CD4-positive, alpha-beta T cell treated with Interleukin-6 for 4 hours (primary cell): Measurements from ENCODE around the gene SAPCD2.

Experiments
- DNase-seq: peaks from one replicate; pipeline ENCODE4 v3.0.0-alpha.2; 2020; ENCODE audit warnings: mixed read lengths

The SAPCD2 gene

GRCh38 chr9:137106662-137107250 lies 36.4 kb upstream of the SAPCD2 start:
- DNase-seq: no peak

- DNase-seq: no peak
Observed at GRCh38 chr9:137105814-137106661, 35.7 kb upstream of the SAPCD2 start.

GRCh38 chr9:137103206-137103999 lies 33.0 kb upstream of the SAPCD2 start:
- no peak for DNase-seq

- no peak for DNase-seq
Observed at GRCh38 chr9:137099231-137099630, 28.9 kb upstream of the SAPCD2 start.

- no peak for DNase-seq
Observed at GRCh38 chr9:137097761-137098462, 27.6 kb upstream of the SAPCD2 start.

- no peak for DNase-seq
Observed at GRCh38 chr9:137096785-137097546, 26.6 kb upstream of the SAPCD2 start.

- peak; percentile 90 for DNase-seq
Observed at GRCh38 chr9:137095664-137096517, 25.5 kb upstream of the SAPCD2 start.

- no peak for DNase-seq
Observed at GRCh38 chr9:137089232-137089947, 19.0 kb upstream of the SAPCD2 start.

GRCh38 chr9:137088121-137088520 lies 17.8 kb upstream of the SAPCD2 start:
- no peak for DNase-seq

- no peak for DNase-seq
Observed at GRCh38 chr9:137087409-137087925, 17.1 kb upstream of the SAPCD2 start.

GRCh38 chr9:137086531-137087408 lies 16.4 kb upstream of the SAPCD2 start, which contains the start of gene MAN1B1:
Gene MAN1B1 (plus strand): TSS chr9:137086985. CDS start chr9:137087000, 15 bp downstream.
- DNase-seq: peak; percentile 100

- peak; percentile 34 for DNase-seq
Observed at GRCh38 chr9:137085920-137086530, 15.7 kb upstream of the SAPCD2 start.

- no peak for DNase-seq
Observed at GRCh38 chr9:137084526-137084925, 14.2 kb upstream of the SAPCD2 start.

- no peak for DNase-seq
Observed at GRCh38 chr9:137083394-137084004, 13.1 kb upstream of the SAPCD2 start.

- no peak for DNase-seq
Observed at GRCh38 chr9:137082925-137083290, 12.6 kb upstream of the SAPCD2 start.

- no peak for DNase-seq
Observed at GRCh38 chr9:137082222-137082924, 12.0 kb upstream of the SAPCD2 start.
